ENCODE results near the gene CLMN.

GRCh38 chr14:95213774-95214173 is 105.9 kb downstream of the CLMN start:
- TF ChIP-seq RCOR1 (conservative IDR thresholded peaks at IDR 0.05; ENCODE audit: low read depth, low read length) (no peak), REST (IDR thresholded peaks at IDR 0.05; ENCODE audit: low read depth, low read length) (no peak), TARDBP (IDR thresholded peaks at IDR 0.05; ENCODE audit: borderline replicate concordance) (no peak), CTCF (IDR thresholded peaks at IDR 0.05 in 2 of 3, conservative IDR thresholded peaks at IDR 0.05 in 1 of 3; ENCODE audit: control insufficient read depth in 2 of 3, extremely low read depth in 1 of 3, insufficient read depth in 1 of 3, low read depth in 3 of 3, low read length in 3 of 3) (no peak), RAD51 (IDR thresholded peaks at IDR 0.05) (no peak), USF2 (IDR thresholded peaks at IDR 0.05; ENCODE audit: borderline replicate concordance, low read depth, low read length) (no peak), EZH2 (IDR thresholded peaks at IDR 0.05; ENCODE audit: borderline replicate concordance, control insufficient read depth, low read depth, low read length) (no peak), MAX (IDR thresholded peaks at IDR 0.05; ENCODE audit: low read depth, low read length) (no peak), MYC (IDR thresholded peaks at IDR 0.05; ENCODE audit: insufficient read depth, insufficient read length, insufficient replicate concordance, low read length, severe bottlenecking) (no peak), BCLAF1 (IDR thresholded peaks at IDR 0.05) (no peak), POLR2A (IDR thresholded peaks at IDR 0.05; ENCODE audit: low read depth, low read length) (no peak)

All from GM12878 (cell line).